Measurements from ENCODE around the gene CD82. TPM values are rescaled to one million over a fixed set of nuclear protein-coding genes. Genes with fewer than 3 reads are reported as not detected.

CD82 gene
- polyA plus RNA-seq, 1 of the 3 experiments (the other 2 are of a cell fraction): 39.2 TPM

DNA sequence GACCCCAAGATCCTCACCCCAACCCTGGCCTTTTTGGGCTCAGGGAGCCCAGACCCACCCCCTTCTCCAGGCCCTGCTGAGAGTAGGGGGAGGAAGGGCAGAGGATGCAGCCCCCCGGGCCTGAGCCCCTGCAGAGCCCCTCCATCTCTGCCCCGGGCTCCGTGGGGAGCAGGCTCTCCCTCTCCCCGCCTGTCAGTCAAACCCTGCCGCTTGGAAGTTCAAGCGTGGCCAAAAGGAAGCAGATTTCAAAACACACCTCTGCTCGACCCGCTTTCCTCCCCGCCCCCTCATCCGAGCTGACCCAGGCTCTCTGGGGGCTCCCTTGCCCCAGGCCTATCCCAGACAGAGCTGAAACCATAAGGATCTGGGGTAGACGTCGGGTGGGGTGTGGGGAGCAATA, 39.0 kb upstream of the CD82 start:
- Histone ChIP-seq H3F3A (replicated peaks; ENCODE audit: insufficient read depth) (no peaks in the 10 kb centered on the region), H3K9me3 (no peaks in the 10 kb centered on the region), H3K36me3 (replicated peaks in 1 of 2; ENCODE audit: control insufficient read depth in 1 of 2, insufficient read depth in 2 of 2, low read length in 1 of 2) (no peaks in the 10 kb centered on the region), H3K4me3 (ENCODE audit: low read depth in 2 of 2, low read length in 1 of 2) (no peak overlapping the region), H4K20me1 (ENCODE audit: insufficient read depth) (no peaks in the 10 kb centered on the region), H3K4me1 (ENCODE audit: control insufficient read depth in 1 of 2, insufficient read depth in 2 of 2, low read depth in 1 of 2, low read length in 1 of 2) (no peaks in the 10 kb centered on the region; a peak in 2 of 4 replicates), H3K4me2 (no peak overlapping the region), H3K27ac (ENCODE audit: low read depth in 2 of 2, low read length in 1 of 2) (no peak overlapping the region), H3K27me3 (ENCODE audit: insufficient read depth) (no peaks in the 10 kb centered on the region), H3K9me2 (no peaks in the 10 kb centered on the region), H3K79me2 (ENCODE audit: insufficient read depth) (no peaks in the 10 kb centered on the region), H2AFZ (ENCODE audit: low read depth) (no peak overlapping the region), H3K9ac (no peak overlapping the region)
- WGBS (ENCODE audit: low lambda C conversion rate): 88% methylated on average over 11 of the region's 12 CpGs
- DNase-seq: no peak
- ChIA-PET POLR2A (no interaction called here), CTCF (interaction anchor here (1.1 to 1.8 kb wide), 2 partner anchors 15 to 240 kb away, joined by 4 to 5 read pairs; no protein-coding TSS in a partner anchor)
- TF ChIP-seq, protein P1, sequence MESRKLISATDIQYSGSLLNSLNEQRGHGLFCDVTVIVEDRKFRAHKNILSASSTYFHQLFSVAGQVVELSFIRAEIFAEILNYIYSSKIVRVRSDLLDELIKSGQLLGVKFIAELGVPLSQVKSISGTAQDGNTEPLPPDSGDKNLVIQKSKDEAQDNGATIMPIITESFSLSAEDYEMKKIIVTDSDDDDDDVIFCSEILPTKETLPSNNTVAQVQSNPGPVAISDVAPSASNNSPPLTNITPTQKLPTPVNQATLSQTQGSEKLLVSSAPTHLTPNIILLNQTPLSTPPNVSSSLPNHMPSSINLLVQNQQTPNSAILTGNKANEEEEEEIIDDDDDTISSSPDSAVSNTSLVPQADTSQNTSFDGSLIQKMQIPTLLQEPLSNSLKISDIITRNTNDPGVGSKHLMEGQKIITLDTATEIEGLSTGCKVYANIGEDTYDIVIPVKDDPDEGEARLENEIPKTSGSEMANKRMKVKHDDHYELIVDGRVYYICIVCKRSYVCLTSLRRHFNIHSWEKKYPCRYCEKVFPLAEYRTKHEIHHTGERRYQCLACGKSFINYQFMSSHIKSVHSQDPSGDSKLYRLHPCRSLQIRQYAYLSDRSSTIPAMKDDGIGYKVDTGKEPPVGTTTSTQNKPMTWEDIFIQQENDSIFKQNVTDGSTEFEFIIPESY (IDR thresholded peaks at IDR 0.05; ENCODE audit: borderline replicate concordance, low read depth): no peak

DNA sequence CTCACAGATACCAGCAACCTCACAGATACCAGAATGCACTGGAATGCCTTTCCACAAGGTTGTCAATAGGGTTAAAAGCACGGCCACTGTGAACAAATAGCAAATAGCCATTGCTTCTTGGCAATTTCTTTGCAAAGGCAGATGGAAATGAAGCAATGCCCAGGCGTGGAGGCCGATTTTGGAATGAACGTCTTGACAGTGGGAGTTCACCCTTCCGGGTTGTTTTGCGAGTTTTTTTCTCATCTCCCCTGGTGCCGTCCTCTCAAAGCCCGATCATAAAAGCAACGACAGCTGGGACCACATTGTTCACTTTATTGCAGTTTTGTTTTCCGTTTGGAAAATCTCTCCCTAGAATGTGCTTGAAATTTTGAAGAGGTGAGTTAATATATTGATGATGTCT, 38.0 kb upstream of the CD82 start:
- Histone ChIP-seq H3K4me1 (ENCODE audit: control insufficient read depth in 1 of 2, insufficient read depth in 2 of 2, low read depth in 1 of 2, low read length in 1 of 2) (no peaks in the 10 kb centered on the region; a peak in 2 of 4 replicates), H3K36me3 (replicated peaks in 1 of 2; ENCODE audit: control insufficient read depth in 1 of 2, insufficient read depth in 2 of 2, low read length in 1 of 2) (no peaks in the 10 kb centered on the region), H3K4me2 (no peak overlapping the region), H3K27ac (ENCODE audit: low read depth in 2 of 2, low read length in 1 of 2) (no peak overlapping the region), H3K9ac (no peak overlapping the region), H3K9me2 (no peaks in the 10 kb centered on the region), H4K20me1 (ENCODE audit: insufficient read depth) (no peaks in the 10 kb centered on the region), H3K79me2 (ENCODE audit: insufficient read depth) (no peaks in the 10 kb centered on the region), H2AFZ (ENCODE audit: low read depth) (no peak overlapping the region), H3K9me3 (no peaks in the 10 kb centered on the region), H3F3A (replicated peaks; ENCODE audit: insufficient read depth) (no peaks in the 10 kb centered on the region), H3K4me3 (ENCODE audit: low read depth in 2 of 2, low read length in 1 of 2) (no peak overlapping the region), H3K27me3 (ENCODE audit: insufficient read depth) (no peaks in the 10 kb centered on the region)
- TF ChIP-seq SMC3 (IDR thresholded peaks at IDR 0.05; ENCODE audit: low read depth, low read length): no peak
- no peak for TF ChIP-seq ELF1 (IDR thresholded peaks at IDR 0.05)
- TF ChIP-seq CHD2 (IDR thresholded peaks at IDR 0.05; ENCODE audit: low read length, partially characterized antibody): no peak
- no peak for TF ChIP-seq YY1 (IDR thresholded peaks at IDR 0.05; ENCODE audit: low read depth)
- TF ChIP-seq, protein P2, sequence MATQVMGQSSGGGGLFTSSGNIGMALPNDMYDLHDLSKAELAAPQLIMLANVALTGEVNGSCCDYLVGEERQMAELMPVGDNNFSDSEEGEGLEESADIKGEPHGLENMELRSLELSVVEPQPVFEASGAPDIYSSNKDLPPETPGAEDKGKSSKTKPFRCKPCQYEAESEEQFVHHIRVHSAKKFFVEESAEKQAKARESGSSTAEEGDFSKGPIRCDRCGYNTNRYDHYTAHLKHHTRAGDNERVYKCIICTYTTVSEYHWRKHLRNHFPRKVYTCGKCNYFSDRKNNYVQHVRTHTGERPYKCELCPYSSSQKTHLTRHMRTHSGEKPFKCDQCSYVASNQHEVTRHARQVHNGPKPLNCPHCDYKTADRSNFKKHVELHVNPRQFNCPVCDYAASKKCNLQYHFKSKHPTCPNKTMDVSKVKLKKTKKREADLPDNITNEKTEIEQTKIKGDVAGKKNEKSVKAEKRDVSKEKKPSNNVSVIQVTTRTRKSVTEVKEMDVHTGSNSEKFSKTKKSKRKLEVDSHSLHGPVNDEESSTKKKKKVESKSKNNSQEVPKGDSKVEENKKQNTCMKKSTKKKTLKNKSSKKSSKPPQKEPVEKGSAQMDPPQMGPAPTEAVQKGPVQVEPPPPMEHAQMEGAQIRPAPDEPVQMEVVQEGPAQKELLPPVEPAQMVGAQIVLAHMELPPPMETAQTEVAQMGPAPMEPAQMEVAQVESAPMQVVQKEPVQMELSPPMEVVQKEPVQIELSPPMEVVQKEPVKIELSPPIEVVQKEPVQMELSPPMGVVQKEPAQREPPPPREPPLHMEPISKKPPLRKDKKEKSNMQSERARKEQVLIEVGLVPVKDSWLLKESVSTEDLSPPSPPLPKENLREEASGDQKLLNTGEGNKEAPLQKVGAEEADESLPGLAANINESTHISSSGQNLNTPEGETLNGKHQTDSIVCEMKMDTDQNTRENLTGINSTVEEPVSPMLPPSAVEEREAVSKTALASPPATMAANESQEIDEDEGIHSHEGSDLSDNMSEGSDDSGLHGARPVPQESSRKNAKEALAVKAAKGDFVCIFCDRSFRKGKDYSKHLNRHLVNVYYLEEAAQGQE (IDR thresholded peaks at IDR 0.05; ENCODE audit: low read depth, low read length): no peak
- no peak for TF ChIP-seq RFX5 (IDR thresholded peaks at IDR 0.05; ENCODE audit: low read length)
- TF ChIP-seq GABPA (IDR thresholded peaks at IDR 0.05; ENCODE audit: low read depth): no peak
- no peak for TF ChIP-seq TAF1 (IDR thresholded peaks at IDR 0.05; ENCODE audit: borderline replicate concordance, low read depth, low read length)
- no peak for TF ChIP-seq JUND (IDR thresholded peaks at IDR 0.05)
- TF ChIP-seq, protein P3, sequence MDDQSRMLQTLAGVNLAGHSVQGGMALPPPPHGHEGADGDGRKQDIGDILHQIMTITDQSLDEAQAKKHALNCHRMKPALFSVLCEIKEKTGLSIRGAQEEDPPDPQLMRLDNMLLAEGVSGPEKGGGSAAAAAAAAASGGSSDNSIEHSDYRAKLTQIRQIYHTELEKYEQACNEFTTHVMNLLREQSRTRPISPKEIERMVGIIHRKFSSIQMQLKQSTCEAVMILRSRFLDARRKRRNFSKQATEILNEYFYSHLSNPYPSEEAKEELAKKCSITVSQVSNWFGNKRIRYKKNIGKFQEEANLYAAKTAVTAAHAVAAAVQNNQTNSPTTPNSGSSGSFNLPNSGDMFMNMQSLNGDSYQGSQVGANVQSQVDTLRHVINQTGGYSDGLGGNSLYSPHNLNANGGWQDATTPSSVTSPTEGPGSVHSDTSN (IDR thresholded peaks at IDR 0.05): no peak
- no peak for TF ChIP-seq MXI1 (IDR thresholded peaks at IDR 0.05; ENCODE audit: low read depth, low read length)
- TF ChIP-seq SIN3A (IDR thresholded peaks at IDR 0.05; ENCODE audit: borderline replicate concordance, low read depth, low read length): no peak
- TF ChIP-seq POLR2AphosphoS5 (IDR thresholded peaks at IDR 0.05; ENCODE audit: low read depth, low read length): no peak
- TF ChIP-seq, protein P4, sequence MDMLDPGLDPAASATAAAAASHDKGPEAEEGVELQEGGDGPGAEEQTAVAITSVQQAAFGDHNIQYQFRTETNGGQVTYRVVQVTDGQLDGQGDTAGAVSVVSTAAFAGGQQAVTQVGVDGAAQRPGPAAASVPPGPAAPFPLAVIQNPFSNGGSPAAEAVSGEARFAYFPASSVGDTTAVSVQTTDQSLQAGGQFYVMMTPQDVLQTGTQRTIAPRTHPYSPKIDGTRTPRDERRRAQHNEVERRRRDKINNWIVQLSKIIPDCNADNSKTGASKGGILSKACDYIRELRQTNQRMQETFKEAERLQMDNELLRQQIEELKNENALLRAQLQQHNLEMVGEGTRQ (IDR thresholded peaks at IDR 0.05; ENCODE audit: borderline replicate concordance, low read depth, low read length): no peak
- TF ChIP-seq, protein P5, sequence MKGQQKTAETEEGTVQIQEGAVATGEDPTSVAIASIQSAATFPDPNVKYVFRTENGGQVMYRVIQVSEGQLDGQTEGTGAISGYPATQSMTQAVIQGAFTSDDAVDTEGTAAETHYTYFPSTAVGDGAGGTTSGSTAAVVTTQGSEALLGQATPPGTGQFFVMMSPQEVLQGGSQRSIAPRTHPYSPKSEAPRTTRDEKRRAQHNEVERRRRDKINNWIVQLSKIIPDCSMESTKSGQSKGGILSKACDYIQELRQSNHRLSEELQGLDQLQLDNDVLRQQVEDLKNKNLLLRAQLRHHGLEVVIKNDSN (IDR thresholded peaks at IDR 0.05; ENCODE audit: borderline replicate concordance, low read depth): no peak
- no peak for TF ChIP-seq RCOR1 (IDR thresholded peaks at IDR 0.05; ENCODE audit: low read length)
- WGBS (ENCODE audit: low lambda C conversion rate): 85% methylated on average over 10 of the region's 10 CpGs
- ChIA-PET POLR2A (no interaction called here), CTCF (interaction anchor here (1.1 kb wide), 1 partner anchor 16 kb away, joined by 5 read pairs; no protein-coding TSS in a partner anchor)
- no peak for DNase-seq
